Activated CD8-positive, alpha-beta memory T cell treated with anti-CD3 and anti-CD28 coated beads for 48 hours (primary cell): ENCODE data around the gene HSPA1L.
"Not testable (repeated sequence)": the region's sequence is repeated elsewhere in the genome, so short reads cannot be mapped to it uniquely, and the experiment has no call there.

Source experiments
- DNase-seq, 3 experiments: peaks; one replicate each; pipeline ENCODE4 v3.0.0-alpha.2; 2020; ENCODE audit warnings: low read depth in 2 of 3, low spot score in 2 of 3

The HSPA1L gene

DNA sequence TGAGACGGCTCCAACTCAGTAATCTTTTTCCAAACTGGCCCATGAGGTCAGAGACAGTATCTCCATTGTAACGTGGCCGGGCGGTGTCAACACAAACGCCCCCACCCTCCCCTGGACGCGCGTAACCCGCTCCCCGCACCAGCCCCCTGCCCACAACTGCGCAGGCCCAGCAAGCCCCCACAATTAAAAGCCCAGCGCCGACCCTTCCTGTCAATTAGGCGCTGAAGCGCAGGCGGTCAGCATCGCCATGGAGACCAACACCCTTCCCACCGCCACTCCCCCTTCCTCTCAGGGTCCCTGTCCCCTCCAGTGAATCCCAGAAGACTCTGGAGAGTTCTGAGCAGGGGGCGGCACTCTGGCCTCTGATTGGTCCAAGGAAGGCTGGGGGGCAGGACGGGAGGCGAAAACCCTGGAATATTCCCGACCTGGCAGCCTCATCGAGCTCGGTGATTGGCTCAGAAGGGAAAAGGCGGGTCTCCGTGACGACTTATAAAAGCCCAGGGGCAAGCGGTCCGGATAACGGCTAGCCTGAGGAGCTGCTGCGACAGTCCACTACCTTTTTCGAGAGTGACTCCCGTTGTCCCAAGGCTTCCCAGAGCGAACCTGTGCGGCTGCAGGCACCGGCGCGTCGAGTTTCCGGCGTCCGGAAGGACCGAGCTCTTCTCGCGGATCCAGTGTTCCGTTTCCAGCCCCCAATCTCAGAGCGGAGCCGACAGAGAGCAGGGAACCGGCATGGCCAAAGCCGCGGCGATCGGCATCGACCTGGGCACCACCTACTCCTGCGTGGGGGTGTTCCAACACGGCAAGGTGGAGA lies at the start of gene HSPA1L, which contains the start of gene HSPA1A:
HSPA1L (minus strand) TSS at position 259 of the 814 bp plus-strand sequence. CDS start 3,311 bp downstream, outside the sequence.
HSPA1A (plus strand) TSS at position 519 of the 814 bp plus-strand sequence; CDS start at position 733, 214 bp downstream.
- DNase-seq: peak in 1 of 3 experiments; percentile 51

DNA sequence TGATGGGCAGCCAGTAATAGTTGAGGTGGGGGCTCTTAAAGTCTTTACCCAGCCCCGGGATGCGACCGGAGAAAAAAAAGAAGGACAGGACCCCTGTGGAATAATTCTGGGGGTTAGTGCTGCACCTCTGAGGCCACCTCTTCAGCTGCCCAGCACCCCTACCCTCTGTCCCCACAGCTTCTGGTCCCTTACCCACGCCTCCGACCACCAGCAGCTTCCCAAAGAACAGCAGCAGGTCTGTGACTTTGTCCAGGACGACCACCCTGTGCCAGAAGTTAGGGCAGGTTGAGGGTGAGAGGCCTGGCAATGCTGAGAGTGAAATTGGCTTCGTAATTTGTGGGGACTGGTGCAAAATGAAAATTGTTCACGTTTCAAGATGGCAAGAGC lies 49.7 kb upstream of the HSPA1L start:
- no peak for DNase-seq

DNA sequence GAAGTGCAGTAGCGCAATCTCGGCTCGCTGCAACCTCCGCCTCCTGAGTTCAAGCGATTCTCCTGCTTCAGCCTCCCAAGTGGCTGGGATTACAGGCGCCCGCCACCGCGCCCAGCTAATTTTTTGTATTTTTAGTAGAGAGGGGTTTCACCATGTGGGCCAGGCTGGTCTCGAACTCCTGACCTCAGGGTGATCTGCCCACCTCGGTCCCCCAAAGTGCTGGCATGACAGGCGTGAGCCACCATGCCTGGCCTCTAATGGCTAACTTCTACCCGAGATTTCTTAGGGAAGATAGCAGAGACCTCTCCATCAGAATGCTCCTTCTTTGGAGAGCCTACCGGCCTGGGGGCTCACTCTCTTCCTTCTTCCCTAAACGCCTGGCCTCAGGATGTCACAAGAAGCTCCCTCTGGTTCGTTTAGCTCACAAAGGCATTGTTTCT lies 49.1 kb upstream of the HSPA1L start:
- DNase-seq: not testable (repeated sequence)

DNA sequence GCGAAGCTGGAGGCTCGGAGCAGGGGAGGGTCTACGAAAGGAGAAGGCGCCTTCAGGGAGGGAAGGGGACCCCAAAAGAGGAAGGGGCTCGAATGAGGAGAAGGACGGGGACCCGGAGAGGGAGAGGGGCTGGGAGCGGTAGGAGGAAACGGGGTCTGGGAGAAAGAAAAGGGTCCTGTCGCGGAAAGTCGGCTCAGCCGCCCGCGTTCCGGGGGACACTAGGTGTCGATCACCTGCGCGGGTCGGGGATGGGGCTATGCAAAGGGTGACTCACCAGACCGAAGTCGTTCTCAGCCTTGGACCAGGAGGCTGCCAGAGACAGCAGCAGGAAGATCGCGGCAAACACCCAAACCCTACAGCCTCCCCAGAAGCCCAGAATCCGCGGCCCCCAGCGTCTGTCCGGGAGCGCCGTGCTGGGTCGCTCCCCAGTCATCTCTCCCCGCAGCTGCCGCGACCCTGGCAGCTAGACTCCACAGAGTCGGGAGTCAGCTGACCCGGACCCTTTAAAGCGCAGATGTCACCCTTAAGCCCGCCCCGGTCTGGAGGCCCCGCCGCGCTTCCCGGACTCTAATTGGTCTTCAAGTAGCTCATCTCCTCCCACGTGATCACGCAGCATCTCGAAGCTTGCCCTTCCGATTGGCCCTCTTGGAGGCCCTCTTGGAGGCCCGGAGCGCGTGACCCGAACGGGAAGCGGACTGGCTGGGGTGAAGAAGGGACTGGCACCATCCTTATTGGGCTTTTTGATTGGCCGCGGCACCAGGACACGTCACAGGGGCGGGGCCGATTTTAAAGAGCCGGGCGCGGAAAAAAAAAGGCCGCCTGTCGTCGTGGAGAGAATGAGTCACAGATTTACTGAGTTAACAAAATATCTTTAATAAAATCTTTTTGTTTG lies 47.5 kb upstream of the HSPA1L start, which contains the start of gene NEU1:
NEU1 (minus strand) TSS at position 478 of the 892 bp plus-strand sequence; CDS start at position 433, 45 bp downstream.
- DNase-seq: peak; percentile 87 to 97 (median 93)

DNA sequence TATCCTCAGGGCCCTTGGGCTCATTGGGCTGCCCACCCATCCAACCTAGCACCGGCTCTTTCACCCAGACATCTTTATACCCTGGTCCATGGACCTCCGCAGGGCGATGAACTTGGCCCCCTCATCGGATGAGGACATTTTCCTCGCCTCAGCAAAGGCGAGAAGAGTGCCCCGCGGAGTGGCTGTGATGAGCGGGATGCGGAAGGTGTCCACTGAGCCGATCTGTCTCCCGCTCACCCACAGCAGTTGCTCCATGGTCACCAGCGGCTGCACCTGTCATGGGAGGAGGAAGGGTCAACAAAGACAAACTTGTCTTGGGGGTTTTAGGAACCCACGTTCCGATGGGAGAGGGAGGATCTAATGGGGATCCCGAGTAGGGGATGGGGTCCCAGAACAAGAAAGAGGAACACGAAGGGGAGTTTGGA lies 46.8 kb upstream of the HSPA1L start:
- no peak for DNase-seq

DNA sequence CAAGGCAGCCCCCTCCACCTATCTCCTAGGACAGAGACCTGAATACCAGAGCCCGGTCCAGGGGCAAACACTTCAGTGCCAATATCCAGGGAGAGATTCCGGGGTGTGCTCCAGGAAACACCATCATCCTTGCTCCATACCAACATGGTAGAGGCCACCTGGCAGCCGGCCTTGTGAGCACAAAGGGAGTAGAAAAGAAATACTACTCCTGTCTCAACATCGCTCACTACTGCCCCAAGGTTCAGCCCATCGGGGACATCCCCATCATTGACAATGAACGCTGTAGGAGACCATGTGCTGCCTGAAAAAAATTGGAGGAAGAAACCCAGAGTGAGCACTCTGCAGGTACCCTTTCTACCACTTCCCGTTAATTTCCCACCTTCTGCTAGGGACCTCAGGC lies 46.1 kb upstream of the HSPA1L start:
- no peak for DNase-seq

DNA sequence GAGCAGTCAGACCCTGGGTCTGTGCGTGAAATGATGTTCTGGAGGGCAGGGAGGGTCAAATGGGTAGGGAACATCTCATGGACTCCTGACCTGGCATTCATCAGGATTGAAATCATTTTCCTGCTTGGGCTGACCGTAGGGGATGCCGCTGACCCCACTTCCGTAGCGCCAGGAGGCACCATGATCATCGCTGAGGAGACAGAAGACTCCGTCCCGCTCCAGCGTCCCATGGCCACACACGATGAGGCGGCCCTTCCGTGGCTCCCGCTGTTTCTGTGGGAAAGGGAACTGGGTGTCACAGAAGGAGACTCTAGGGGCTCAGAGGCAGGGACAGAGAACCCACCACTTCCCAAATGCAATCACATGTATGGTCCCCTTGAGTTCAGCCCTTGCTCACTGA lies 45.3 kb upstream of the HSPA1L start:
- no peak for DNase-seq

DNA sequence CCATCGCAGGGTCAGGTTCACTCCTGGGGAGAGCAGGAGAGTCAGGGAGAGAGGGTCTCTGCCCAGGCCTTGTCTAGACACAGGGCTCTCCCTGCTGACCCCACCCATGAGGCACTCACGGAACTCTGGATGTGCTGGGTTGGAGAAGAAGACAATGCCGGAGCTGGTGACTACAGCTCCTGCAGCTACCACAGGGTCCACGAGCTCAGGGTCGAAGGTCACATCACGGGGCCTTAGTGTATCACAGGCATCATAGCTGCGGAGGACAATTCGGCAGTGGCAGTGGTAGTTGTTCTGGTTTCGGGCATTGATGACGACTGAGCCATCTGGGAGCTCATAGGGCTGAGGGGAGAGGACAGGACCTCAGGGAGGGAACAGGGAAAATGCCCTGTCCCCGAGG lies 44.8 kb upstream of the HSPA1L start:
- no peak for DNase-seq

DNA sequence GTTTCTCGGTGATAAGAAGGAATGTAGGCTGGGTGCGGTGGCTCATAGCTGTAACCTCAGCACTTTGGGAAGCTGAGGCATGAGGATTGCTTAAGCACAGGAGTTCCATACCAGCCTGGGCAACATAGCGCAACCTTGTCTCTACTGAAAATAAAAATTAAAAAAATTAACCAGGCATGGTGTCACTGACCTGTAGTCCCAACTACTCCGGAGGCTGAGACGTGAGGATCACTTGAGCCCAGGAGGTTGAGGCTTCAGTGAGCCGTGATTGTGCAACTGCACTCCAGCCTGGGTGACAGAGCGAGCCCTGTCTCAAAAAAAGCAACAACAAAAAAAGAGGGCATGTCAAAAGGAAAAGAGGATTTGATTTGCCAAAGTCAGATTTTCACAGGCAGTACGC lies 43.6 kb upstream of the HSPA1L start:
- DNase-seq: no peak

DNA sequence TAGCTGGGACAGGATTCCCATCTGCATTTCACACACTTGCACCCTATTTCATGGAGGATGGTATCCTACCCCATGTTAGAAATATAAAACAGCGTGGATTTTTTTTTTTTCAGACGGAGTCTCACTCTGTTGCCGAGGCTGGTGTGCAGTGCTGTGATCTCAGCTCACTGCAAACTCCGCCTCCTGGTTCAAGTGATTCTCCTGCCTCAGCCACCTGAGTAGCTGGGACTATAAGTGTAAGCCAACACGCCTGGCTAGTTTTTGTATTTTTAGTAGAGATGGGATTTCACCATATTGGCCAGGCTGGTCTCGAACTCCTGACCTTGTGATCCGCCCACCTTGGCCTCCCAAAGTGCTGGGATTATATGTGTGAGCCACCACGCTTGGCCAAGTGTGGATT lies 42.7 kb upstream of the HSPA1L start:
- not testable (repeated sequence) for DNase-seq

DNA sequence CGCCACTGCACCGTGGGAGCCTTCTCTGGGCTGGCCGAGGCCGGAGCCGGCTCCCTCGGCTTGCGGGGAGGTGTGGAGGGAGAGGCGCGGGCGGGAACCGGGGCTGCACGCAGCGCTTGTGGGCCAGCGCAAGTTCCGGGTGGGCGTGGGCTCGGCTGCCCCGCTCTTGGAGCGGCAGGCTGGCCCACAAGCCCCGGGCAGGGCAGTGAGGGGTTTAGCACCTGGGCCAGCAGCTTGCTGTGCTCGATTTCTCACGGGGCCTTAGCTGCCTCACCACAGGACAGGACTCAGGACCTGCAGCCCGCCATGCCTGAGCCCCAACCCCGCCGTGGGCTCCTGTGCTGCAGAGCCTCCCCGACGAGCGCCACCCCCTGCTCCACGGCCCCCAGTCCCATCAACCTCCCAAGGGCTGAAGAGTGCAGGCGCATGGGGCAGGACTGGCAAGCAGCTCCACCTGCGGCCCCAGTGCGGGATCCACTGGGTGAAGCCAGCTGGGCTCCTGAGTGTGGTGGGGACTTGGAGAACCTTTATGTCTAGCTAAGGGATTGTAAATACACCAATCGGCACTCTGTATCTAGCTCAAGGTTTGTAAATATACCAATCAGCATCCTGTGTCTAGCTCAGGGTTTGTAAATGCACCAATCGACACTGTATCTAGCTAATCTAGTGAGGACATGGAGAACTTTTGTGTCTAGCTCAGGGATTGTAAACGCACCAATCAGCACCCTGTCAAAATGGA lies 37.1 kb upstream of the HSPA1L start:
- DNase-seq: not testable (repeated sequence)

DNA sequence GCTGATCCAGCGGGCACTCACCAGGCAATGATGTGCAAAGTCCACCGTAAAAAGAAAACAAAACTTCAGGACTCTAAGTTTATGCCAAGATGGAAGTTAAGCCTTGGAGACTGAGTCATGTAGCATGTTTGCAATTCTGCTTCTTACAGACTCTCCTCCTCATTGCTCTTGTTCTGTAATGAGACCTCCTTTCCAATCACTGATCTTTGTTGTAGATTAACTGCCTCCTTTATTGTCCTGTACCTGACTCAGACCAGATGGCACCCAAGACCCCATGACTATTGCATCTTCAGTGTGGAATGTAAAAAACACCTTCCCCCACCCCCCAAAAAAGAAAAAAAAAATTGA lies 36.4 kb upstream of the HSPA1L start:
- DNase-seq: no peak

DNA sequence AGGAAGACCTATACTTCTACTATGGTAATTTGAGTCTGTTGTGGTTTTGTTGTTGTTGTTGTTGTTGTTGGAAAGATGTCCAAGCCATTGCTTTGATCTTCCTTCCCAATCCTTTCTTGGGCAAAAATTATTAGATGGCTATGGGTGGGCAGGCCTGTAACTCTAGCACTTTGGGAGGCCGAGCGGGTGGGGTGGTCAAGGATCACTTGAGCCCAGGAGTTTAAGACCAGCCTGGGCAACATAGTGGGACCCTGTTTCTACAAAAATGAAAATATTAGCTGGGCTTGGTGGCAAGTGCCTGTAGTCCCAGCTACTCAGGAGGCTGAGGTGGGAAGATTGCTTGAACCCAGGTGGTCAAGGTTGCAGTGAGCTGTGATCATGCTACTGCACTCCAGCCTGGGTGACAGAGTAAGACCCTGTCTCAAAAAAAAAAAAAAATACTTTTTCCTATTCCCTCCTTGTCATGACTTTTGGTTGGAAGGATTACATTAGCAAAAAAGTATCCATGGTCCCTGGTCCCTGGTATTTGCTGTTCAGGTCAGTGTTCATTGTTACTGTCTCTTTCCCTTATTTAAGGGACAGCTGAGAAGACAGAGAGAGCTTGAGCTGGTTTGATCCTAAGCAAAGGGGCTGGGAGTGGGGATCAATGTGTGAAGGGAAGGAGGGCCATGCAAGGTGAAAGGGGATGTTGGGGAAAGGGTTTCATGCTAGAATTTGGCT lies 35.8 kb upstream of the HSPA1L start:
- no peak for DNase-seq

DNA sequence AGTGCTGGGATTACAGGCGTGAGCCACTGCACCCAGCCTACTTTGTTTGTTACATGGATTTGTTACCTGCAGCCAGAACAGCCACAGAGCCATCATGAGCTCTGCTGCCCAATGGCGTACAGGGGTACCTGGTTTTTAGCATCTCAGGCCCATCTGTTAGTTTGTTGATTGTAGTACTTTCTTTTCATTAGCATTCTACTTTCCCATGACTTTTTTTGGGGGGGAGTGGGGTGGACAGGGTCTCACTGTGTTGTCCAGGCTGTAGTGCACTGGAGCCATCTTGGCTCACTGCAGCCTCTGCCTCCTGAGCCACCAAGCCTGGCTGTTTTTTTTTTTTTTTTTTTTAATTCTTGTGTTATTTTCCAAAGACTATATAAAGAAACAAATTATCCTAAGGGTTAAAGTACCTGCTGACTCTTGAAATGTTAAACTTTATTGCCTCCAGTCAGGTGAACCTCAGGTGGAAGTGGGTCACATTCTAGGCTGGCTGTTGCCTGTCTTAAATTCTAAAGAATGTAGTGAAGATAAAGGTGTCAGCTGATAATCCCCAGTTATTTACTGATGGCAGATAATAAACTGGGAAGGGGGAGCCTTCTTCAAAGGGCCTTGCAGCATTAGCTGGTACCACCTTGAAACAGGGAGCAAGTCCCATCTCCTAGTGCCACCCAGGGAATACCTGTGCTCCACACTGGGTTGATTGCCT lies 32.3 kb upstream of the HSPA1L start:
- no peak for DNase-seq

DNA sequence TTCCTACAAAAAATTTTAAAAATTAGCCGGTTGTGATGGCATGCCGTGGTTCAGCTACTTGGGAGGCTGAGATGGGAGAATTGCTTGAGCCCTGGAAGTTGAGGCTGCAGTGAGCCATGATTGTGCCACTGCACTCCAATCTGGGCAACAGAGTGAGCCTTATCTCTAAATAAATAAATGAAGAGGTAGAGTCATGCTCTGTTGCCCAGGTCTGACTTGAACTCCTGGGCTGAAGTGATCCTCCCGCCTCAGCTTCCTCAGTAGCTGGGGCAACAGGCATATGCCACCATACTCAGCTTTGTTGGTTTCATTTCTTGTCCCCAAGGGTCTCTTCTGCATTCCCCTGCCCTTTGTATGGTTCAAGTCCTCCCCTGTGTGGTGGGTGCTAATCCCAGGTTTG lies 29.4 kb upstream of the HSPA1L start:
- DNase-seq: no peak

DNA sequence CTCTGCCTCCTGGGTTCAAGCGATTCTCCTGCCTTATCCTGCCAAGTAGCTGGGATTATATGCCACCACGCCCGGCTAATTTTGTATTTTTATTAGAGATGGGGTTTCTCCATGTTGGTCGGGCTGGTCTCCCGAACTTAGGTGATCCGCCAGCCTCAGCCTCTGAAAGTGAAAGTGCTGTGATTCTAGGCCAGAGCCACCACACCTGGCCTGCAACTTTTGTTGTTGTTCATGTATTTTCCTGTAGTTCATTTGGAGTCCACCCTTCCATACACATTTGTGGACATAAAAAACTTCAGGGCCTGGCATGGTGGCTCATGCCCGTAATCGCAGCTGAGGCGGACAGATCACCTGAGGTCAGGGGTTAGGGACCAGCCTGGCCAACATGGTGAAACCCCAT lies 27.0 kb upstream of the HSPA1L start:
- DNase-seq: no peak

DNA sequence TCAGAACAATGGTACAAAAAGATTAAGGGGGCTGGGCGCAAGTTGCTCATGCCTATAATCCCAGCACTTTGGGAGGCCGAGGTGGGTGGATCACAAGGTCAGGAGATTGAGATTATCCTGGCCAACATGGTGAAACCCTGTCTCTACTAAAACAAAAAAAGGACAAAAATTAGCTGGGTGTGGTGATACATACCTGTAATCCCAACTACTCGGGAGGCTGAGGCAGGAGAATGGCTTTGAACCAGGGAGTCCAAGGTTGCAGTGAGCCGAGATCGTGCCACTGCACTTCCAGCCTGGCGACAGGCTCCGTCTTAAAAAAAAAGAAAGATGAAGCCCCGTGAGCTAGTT lies 24.7 kb upstream of the HSPA1L start:
- not testable (repeated sequence) for DNase-seq

DNA sequence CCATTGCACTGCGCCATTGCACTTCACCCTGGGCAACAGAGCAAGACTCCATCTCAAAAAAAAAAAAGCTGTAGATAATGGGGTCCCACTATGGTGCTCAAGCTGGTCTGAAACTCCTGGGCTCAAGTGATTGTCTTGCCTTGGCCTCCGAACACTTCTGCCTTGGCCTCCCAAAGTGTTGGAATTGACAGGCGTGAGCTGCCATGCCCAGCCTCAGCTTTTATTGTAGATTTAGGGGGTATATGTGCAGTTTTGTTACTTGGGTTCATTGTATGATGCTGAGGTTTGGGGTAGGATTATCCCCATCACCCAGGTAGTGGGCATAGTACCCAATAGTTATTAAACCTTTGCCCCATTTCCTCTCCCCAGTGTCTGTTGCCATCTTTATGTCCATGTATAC lies 23.9 kb upstream of the HSPA1L start:
- DNase-seq: no peak

DNA sequence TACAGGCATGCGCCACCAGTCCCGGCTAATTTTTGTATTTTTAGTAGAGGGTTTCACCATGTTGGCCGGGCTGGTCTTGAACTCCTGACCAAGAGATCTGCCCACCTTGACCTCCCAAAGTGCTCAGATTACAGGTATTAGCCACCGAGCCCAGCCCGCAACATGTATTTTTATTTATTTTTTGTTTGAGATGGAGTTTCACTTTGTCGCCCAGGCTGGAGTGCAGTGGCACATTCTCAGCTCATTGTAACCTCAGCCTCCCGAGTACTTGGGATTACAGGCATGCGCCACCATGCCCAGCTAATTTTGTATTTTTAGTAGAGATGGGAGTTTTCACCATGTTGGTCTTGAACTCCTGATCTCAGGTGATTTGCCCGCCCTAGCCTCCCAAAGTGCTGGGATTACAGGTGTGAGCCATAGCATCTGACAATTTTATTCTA lies 23.1 kb upstream of the HSPA1L start:
- not testable (repeated sequence) for DNase-seq
